Endothelial cell of umbilical vein (primary cell): ENCODE data around the gene ZNF639. TPM values are rescaled to one million over a fixed set of nuclear protein-coding genes. Genes with fewer than 3 reads are reported as not detected.

Experiments
- BruUV-seq: library from RNA; stranded (reverse); fragments of 400-500 nt; replicated peaks from 2 replicates; lab custom pipeline; 2021; lab: Mats Ljungman, UMichigan
- CTCF ChIA-PET: fragments of 300-600, 350-600 bp; sonication (Branson Sonifier 250); formaldehyde crosslinking; loops from one replicate; lab custom pipeline; 2021; ENCODE audit warnings: antibody characterized with exemption, inconsistent platforms; lab: Charles Lee
- POLR2A ChIA-PET: fragments of 300-600, 350-600 bp; sonication (Branson Sonifier 250); formaldehyde crosslinking; loops from one replicate; lab custom pipeline; 2021; ENCODE audit warnings: antibody characterized with exemption, inconsistent platforms; lab: Charles Lee
- DNase-seq: peaks from one replicate; pipeline ENCODE4 v3.0.0-alpha.2; 2011; ENCODE audit warnings: low read depth, low spot score
- FAIRE-seq: peaks from 2 replicates; lab custom pipeline; 2011; peaks lifted over from hg19 to GRCh38; lab: Jason Lieb, UNC
- H2AFZ ChIP-seq: 2 replicates; pipeline ENCODE4 v1.6.0; 2012; ENCODE audit warnings: low read depth, low read length, control low read depth, inconsistent platforms
- H3K27ac ChIP-seq: 2 replicates; pipeline ENCODE4 v1.5.1; 2011; ENCODE audit warnings: low read depth, mild to moderate bottlenecking, control low read depth, low read length, moderate library complexity; ENCODE audit not compliant: insufficient read depth
- H3K27me3 ChIP-seq, 2 experiments: 2 replicates each; pipeline versions ENCODE4 v1.6.0 to v1.6.1; 2011; ENCODE audit warnings: low read length in 2 of 2, mixed read lengths in 1 of 2; ENCODE audit not compliant: control insufficient read depth in 2 of 2, insufficient read depth in 2 of 2
- H3K36me3 ChIP-seq, 2 experiments: 2 replicates in 1 of 2; 3 replicates in 1 of 2; pipeline ENCODE4 v1.5.1; 2011; ENCODE audit warnings: low read length in 2 of 2, mild to moderate bottlenecking in 1 of 2, moderate library complexity in 1 of 2; ENCODE audit not compliant: control insufficient read depth in 2 of 2, insufficient read depth in 2 of 2; ENCODE audit errors: extremely low read depth in 1 of 2
- H3K4me1 ChIP-seq: 3 replicates; pipeline ENCODE4 v1.5.1; 2011; ENCODE audit warnings: mild to moderate bottlenecking, low read length; ENCODE audit not compliant: control insufficient read depth, insufficient read depth; ENCODE audit errors: extremely low read depth
- H3K4me2 ChIP-seq: 2 replicates; pipeline ENCODE4 v1.6.1; 2011; ENCODE audit warnings: low read length, control low read depth, mixed read lengths; ENCODE audit not compliant: insufficient read depth
- H3K4me3 ChIP-seq, 3 experiments: fragments of 200-600 bp in 1 of 3; sonication (generic), shearing (Covaris generic) in 1 of 3; replicated peaks in 1 of 3; 2 replicates each; pipeline ENCODE4 v1.5.1; 2011 to 2016; ENCODE audit warnings: control low read depth in 3 of 3, low read length in 3 of 3, mild to moderate bottlenecking in 2 of 3, inconsistent platforms in 1 of 3, low read depth in 1 of 3, moderate library complexity in 1 of 3; ENCODE audit not compliant: insufficient read depth in 1 of 3
- H3K79me2 ChIP-seq: 2 replicates; pipeline ENCODE4 v1.6.0; 2012; ENCODE audit warnings: low read length, inconsistent platforms; ENCODE audit not compliant: control insufficient read depth, insufficient read depth
- H3K9ac ChIP-seq: replicated peaks from 2 replicates; pipeline ENCODE3; 2011; ENCODE audit warnings: low read length, control low read depth; ENCODE audit not compliant: insufficient read depth; ENCODE audit errors: extremely low read depth
- H3K9me1 ChIP-seq: replicated peaks from 3 replicates; pipeline ENCODE4 v1.6.0; 2011; ENCODE audit warnings: mild to moderate bottlenecking, low read length; ENCODE audit not compliant: control insufficient read depth, insufficient read depth; ENCODE audit errors: extremely low read depth
- H3K9me3 ChIP-seq: replicated peaks from 2 replicates; pipeline ENCODE4 v1.5.1; 2012; ENCODE audit warnings: low read length, inconsistent platforms; ENCODE audit not compliant: control insufficient read depth, insufficient read depth
- H4K20me1 ChIP-seq: replicated peaks from 2 replicates; pipeline ENCODE3; 2011; ENCODE audit warnings: mild to moderate bottlenecking, low read length; ENCODE audit not compliant: control insufficient read depth, insufficient read depth; ENCODE audit errors: extremely low read depth
- CTCF ChIP-seq, 2 donors: IDR thresholded peaks; 1 replicate in 1 of 2; 2 replicates in 1 of 2; pipeline ENCODE4 v1.5.1; 2011; ENCODE audit warnings: low read length in 2 of 2, mild to moderate bottlenecking in 2 of 2, moderate library complexity in 2 of 2, control low read depth in 1 of 2, inconsistent platforms in 1 of 2, low read depth in 1 of 2; ENCODE audit not compliant: insufficient read depth in 1 of 2; ENCODE audit errors: extremely low read depth in 1 of 2
- dilution Hi-C: fragments of 300-500 bp; cut with MboI; formaldehyde crosslinking; loops from one replicate; pipeline ENCODE4 v1.15.0; 2019; ENCODE audit warnings: low sequenced_read_pairs; ENCODE audit not compliant: extremely low pct_ligation_motif_present
- intact Hi-C: fragments of 100-400 bp; cut with micrococcal nuclease; formaldehyde crosslinking; loops from one replicate; pipeline ENCODE4 v1.10.0; 2022
- polyA plus RNA-seq, 4 experiments: library from polyadenylated mRNA; depleted of rRNA in 3 of 4; stranded (reverse) in 3 of 4; unstranded in 1 of 4; fragments of >200 nt; gene quantifications; 2 replicates each; pipeline versions ENCODE4 v1.2.1 to v1.2.3, GENCODE V29; 2011 to 2012; ENCODE audit warnings: missing spikeins in 1 of 4
- total RNA-seq: library from RNA; stranded (reverse); gene quantifications from 2 replicates; pipeline ENCODE4 v1.2.3, GENCODE V29; 2021
- TF ChIP-seq, protein P1 (sequence below): IDR thresholded peaks from 2 replicates; pipeline ENCODE4 v1.6.1; 2011; ENCODE audit not compliant: insufficient read depth, insufficient read length

The ZNF639 gene
- total and polyA plus RNA-seq, 2 donors (not counting 3 experiments of a cell fraction or from before 2014, with no cell fraction given): 8.0 to 30.5 TPM

GRCh38 chr3:179321668-179322285, 1.1 kb upstream of the ZNF639 start:
- H3K79me2 ChIP-seq: peaks cover 35% of the 10 kb centered on the region
- H2AFZ ChIP-seq: peak overlapping the region; percentile 88
- H3K4me1 ChIP-seq: peaks cover 19% of the 10 kb centered on the region
- no peaks in the 10 kb centered on the region for H3K9me1 ChIP-seq
- ChIA-PET POLR2A (interaction anchor here (0.9 kb wide), 1 partner anchor 300 kb away, joined by 3 read pairs; no protein-coding TSS in a partner anchor), CTCF (interaction anchor here (0.7 to 3.7 kb wide), 29 partner anchors 12 to 886 kb away, joined by 3 to 60 read pairs (median 6); partner anchors contain the start of genes ACTL6A, PIK3CA and ZMAT3)
- no TSS peak for BruUV-seq
- FAIRE-seq: peak; percentile 65
- dilution Hi-C loops (no loop called here), intact Hi-C loops (loop anchor here (1.0 to 2.0 kb wide), 5 partner anchors 129 to 306 kb away; partner anchors contain the start of genes GNB4, PIK3CA and ZMAT3)
- H3K9ac ChIP-seq: peak overlapping the region; percentile 52
- H3K4me3 ChIP-seq: peak overlapping the region in 1 of 3 experiments; percentile 87
- no peak overlapping the region for H3K27ac ChIP-seq
- H3K36me3 ChIP-seq: no peaks in the 10 kb centered on the region
- TF ChIP-seq, protein P1, sequence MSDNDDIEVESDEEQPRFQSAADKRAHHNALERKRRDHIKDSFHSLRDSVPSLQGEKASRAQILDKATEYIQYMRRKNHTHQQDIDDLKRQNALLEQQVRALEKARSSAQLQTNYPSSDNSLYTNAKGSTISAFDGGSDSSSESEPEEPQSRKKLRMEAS: no peak
- peak; percentile 51 to 55 for TF ChIP-seq CTCF (IDR thresholded peaks at IDR 0.05; ENCODE audit: extremely low read depth in 1 of 2, insufficient read depth in 1 of 2, low read depth in 1 of 2, low read length in 2 of 2)
- peak; percentile 77 for DNase-seq
- H3K9me3 ChIP-seq: no peaks in the 10 kb centered on the region
- peak overlapping the region; percentile 92 for H3K4me2 ChIP-seq
- H3K27me3 ChIP-seq: no peaks in the 10 kb centered on the region
- no peaks in the 10 kb centered on the region for H4K20me1 ChIP-seq
